Stimulated activated CD4-positive, alpha-beta T cell treated with anti-CD3 and anti-CD28 coated beads, Interleukin-2, amount 100 ng/mL, for 48 hours (primary cell): ENCODE data around the gene BUB3.
"Not testable (repeated sequence)": the region's sequence is repeated elsewhere in the genome, so short reads cannot be mapped to it uniquely, and the experiment has no call there.

ENCODE experiments used
- DNase-seq, 2 donors: peaks; one replicate each; pipeline ENCODE4 v3.0.0-alpha.2; 2020

Gene BUB3

DNA sequence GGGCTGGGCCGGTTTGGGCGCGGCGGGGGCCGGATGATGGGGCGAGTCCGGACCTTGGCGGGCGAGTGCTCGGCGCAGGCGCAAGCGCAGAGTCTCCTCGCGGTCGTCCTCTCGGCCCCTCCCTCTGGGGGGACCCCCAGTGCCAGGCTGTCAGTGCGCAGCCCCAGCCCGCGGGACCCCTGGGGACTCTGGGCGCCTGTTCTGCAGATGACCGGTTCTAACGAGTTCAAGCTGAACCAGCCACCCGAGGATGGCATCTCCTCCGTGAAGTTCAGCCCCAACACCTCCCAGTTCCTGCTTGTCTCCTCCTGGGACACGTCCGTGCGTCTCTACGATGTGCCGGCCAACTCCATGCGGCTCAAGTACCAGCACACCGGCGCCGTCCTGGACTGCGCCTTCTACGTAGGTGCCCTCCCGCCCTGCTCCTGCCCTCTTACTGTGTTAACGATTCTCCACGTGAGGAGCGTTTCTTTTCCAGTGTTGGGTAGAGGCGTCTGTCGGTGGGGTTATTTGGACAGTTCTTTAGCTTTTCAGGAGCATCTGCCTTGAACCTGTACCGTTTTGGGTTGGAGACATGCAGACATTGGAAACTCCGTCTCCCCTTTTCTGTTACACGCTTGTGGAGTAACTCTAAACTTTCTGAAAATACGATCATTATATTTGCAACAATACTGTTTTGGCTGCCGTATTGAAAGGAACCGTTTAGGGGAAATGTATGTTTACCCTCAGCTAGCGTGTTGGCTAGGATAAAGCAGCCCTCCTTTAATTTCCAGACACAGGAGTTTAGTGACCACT, 706 bp downstream of the BUB3 start:
- peak in 1 of 2 donors; percentile 41 for DNase-seq

DNA sequence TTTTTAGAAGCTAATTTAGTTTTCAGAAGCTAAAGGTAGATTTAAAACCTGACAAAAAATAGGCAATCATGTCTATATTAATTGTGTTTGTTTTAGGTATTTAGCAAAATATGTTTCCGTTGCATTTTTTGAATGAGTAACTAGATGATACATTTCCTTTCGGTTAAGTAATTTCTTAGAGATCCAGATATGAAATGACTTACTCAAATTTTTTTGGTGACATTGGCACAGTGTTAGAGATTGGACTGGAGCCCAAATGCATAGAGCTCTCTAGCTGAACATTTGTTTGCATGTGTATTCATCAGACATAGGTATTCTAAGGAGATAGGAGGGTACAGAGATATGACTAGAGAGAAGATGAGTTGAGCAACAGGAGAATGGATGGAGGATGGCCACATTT, 1.9 kb downstream of the BUB3 start:
- DNase-seq: no peak

GRCh38 chr10:123157210-123157609, 3.0 kb downstream of the BUB3 start:
- no peak for DNase-seq

DNA sequence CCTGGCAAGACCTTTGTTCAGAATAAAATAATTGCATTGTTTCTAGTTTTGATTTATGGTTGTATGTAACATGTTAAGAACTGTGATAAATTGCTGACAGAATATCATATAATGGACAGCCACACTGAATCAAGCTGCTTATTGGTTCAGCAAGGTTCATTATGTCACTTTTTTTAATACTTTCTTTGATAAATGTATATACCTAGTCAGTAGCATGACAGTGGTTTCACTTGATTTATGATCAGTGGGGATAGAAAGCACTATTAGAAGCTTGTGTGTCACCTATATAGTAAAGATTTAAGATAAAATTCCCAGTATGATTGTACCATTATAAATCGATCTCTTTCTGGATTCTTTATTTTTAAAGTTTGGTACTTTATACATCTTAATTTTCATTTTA, 4.5 kb downstream of the BUB3 start:
- DNase-seq: no peak

- no peak for DNase-seq
Observed at GRCh38 chr10:123160311-123160980, 6.2 kb downstream of the BUB3 start.

DNA sequence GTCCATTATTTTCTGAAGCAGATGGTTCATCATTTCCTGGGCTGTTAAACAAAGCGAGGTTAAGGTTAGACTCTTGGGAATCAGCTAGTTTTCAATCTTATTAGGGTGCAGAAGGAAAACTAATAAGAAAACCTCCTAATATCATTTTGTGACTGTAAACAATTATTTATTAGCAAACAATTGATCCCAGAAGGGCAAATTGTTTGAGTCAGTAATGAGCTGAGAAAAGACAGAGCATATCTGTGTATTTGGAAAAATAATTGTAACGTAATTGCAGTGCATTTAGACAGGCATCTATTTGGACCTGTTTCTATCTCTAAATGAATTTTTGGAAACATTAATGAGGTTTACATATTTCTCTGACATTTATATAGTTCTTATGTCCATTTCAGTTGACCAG, 10.1 kb downstream of the BUB3 start:
- DNase-seq: no peak

DNA sequence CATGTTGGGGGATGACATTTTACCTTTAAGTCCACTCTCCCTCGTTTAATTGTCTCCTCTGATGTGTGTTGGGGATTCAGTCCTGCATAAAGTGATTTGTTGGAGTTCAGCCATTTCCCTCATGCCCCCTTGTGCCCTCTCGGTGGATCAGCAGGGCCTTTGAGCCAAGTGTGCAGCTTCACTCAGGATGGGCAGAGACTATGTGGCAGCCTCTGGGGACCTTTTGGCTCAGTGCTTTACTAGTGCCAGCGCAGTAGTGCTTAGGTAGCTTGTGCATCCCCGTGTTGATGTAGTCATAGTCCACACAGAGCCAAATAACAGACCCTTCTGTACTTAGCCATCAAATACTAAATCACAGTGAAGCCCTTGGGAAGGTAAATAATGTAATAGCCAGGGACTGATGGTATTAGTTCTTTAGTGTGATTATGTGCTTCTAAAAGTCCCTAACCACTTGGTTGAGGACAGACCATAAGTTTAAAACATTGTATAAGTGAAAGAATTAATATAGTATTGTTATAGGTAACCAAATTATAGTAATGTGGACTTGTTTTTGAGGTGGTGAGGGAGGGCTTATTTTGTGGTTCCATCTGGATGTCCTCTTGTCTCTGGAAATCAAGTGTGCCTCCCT, 11.4 kb downstream of the BUB3 start:
- DNase-seq: no peak

DNA sequence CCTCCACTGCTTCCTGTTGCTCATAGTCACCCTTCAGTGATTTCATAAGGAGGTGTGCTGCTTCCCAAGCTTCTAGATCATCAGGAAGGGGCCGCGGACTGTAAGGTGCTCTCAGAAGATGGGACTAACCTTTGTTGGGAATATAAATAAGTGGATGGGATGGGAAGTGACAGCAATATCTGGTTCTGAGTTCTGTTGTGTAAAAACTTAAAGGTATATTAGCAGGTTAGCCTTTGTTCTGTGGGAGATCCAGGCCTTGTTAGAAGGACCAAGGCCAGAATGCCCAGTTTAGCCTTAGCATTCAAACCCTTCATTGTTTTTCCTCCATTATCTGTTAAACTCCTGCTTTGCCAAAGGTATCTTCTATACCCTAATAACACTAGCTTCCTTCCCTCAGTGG, 12.4 kb downstream of the BUB3 start:
- DNase-seq: no peak

DNA sequence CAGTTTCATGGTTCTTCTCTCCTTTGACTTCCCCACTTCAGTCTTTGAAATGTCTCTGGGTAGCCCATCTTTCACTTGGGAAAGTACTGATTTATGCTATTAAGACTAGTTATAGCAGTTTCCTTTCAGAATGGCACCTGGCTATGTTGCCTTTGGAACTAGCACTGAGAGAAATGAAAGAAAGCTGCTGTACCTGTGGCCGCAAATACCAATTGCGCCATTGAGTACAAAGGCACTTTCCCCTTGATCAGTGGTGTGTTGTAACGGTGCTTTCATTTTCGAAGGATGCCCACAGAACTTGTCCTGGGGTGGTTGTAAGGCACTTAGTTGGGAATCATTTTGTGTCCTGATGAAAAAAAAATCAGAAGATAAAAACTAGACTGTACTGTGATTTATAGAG, 16.8 kb downstream of the BUB3 start:
- no peak for DNase-seq

DNA sequence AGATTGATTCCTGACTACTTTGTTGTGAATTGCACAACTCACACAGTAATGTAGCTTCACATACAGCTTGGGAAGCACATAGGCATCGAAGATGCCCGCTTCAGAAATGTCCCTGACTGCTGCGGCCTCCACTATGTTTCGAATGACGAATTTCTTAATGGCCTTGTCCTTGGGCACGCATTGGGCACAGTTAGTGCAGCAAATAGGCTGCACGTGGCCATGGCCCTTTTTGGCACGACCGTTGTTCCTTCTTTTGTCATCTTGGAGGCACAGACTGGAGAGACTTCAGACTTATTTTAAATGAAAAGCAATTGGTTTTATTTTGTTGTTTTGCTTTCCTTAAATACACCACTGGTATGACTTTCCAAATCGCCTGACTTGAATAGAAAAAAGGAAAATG, 17.4 kb downstream of the BUB3 start:
- DNase-seq: not testable (repeated sequence)

- DNase-seq: no peak
Observed at GRCh38 chr10:123175389-123176387, 21.5 kb downstream of the BUB3 start.

DNA sequence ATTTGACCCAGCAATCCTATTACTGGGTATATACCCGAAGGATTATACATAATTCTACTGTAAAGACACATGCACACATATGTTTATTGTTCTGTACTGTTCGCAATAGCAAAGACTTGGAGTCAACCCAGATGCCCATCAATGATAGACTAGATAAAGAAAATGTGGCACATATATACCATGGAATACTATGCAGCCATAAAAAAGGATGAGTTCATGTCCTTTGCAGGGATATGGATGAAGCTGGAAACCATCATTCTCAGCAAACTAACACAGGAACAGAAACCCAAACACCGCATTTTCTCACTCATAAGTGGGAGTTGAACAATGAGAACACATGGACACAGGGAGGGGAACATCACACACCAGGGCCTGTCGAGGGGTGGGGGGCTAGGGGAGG, 24.2 kb downstream of the BUB3 start:
- DNase-seq: not testable (repeated sequence)

- DNase-seq: no peak
Observed at GRCh38 chr10:123180101-123181090, 26.2 kb downstream of the BUB3 start.

DNA sequence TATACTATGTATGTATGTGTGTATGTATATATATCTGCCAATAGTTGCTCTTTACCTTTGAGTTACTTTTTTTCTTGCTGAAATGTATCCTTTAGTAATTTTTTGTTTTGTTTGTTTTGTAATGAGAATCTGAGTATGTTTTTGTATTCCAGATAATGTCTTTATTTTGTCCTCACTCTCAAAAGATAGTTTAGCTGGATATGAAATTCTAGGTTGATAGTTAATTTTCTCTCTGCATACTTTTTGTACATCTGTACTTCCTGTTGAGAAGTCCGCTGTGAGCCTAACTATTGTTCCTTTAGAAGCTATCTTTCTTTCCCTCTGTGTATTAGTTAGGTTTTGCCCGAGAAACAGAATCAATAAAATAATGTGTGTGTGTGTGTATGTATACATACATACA, 29.5 kb downstream of the BUB3 start:
- DNase-seq: no peak

DNA sequence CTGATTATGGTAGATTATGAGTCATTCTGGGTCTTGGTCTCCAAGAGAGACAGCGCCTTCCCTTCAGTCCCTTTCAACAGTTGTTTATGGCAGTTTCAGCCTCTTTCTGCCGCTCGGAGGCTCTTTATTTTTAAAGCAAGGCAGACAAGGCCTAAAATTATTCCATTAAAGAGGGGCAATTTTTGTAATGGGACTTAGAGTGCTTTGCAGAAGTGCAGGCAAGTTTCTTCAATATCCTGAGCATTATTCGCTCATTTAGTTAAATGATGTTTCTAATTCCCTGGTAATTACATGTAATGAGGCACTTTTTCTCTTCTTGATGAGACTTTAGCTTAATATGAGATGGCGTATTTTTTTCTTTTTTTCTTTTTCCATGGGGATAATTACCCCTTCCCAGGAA, 33.6 kb downstream of the BUB3 start:
- no peak for DNase-seq

GRCh38 chr10:123191886-123192285, 37.7 kb downstream of the BUB3 start:
- DNase-seq: no peak

DNA sequence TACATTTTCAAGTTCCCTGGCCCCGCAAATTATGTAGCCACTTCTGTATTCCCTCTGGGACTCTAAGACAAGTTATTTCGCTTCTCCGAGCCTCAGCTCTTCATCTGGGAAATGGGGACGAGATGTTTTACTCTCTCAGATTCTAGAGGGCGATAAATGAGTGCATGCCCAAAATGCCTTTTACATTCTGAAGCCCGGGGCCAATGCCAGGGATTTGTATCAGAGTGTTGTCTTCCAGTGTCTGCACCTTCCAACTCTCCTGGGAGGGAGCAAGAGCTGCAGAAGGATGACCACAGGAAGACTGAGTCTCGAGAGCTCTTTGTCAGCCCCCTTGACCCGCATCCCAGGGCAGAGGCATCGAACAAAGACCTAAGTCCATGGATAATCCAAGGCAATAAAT, 39.9 kb downstream of the BUB3 start:
- DNase-seq: no peak

- DNase-seq: no peak
Observed at GRCh38 chr10:123200531-123200930, 46.3 kb downstream of the BUB3 start.

DNA sequence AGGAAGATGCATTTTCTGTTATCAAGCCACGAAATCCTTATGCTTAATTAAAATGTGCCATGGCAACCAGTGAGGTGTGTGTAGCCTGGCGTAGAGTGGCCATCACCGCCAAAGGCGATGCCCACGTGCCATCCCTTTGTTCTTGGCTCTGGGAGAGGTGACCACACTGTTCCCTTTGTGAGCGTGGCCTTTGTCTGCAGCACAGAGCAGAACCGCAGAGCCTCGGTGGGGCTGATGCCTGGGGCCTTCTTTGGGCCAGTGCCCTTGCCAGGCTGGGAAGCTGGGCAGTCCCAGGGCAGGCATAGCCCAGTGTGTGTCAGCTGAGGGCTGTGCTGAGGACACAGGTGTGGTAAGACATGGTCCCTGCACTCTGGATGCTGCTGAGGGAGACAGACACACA, 48.3 kb downstream of the BUB3 start:
- DNase-seq: no peak

DNA sequence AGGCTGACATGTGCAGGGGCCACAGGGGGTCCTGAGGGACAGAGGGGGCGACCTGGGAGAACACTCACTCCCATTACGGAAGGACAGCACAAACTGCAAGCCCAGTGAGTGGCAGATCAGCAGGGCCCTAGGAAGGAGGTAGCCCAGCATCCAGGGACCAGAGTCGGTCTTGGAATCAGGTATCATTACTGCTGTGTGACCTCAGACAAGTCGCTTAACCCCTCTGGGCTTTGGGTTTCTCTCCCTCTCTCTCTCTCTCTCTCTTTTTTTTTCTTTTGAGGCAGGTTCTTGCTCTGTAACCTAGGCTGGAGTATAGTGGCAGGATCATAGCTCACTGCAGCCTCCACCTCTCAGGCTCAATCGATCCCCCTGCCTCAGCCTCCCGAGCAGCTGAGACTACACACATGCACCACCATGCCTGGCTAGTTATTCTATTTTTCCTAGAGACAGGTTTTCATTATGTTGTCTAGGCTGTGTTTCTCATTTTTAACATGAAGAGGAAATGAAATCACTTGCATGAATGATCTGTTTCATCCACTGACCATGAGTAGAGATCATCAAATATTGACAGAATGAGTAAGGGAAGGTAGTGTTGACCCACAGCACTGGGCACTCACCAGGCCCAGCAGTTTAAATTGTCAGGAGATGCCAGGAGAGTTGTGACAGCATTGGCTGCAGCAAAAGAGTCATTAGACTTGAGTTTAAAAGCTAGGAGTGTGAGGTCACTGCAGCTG, 49.4 kb downstream of the BUB3 start:
- DNase-seq: no peak

GRCh38 chr10:123204127-123204461, 49.9 kb downstream of the BUB3 start:
- no peak for DNase-seq
